OCI-LY3 (cell line): ENCODE data around the gene RFX2.

Experiments
- H2AFZ ChIP-seq: fragments of 200-600, 300-600 bp; shearing (Covaris generic); 2 replicates; pipeline ENCODE4 v1.6.0; 2014; ENCODE audit warnings: antibody characterized with exemption, low read depth, low read length
- H3K27ac ChIP-seq: fragments of 200-600, 300-600 bp; sonication (generic); 2 replicates; pipeline ENCODE4 v1.5.1; 2014; ENCODE audit warnings: mild to moderate bottlenecking, low read length, moderate library complexity, mixed read lengths
- H3K27me3 ChIP-seq: fragments of 200-600, 300-600 bp; sonication (generic); 2 replicates; pipeline ENCODE4 v1.6.1; 2014; ENCODE audit warnings: low read depth, low read length, mixed read lengths
- H3K36me3 ChIP-seq: fragments of 200-600, 300-600 bp; sonication (generic); replicated peaks from 2 replicates; pipeline ENCODE3; 2014; ENCODE audit warnings: low read depth, low read length, mixed read lengths
- H3K4me1 ChIP-seq: fragments of 300-600, 200-600 bp; sonication (generic); 2 replicates; pipeline ENCODE4 v1.6.1; 2014; ENCODE audit warnings: low read length, mixed read lengths
- H3K4me2 ChIP-seq: fragments of 200-600, 300-600 bp; sonication (generic); 2 replicates; pipeline ENCODE4 v1.6.1; 2014; ENCODE audit warnings: low read length, mixed read lengths
- H3K4me3 ChIP-seq: fragments of 300-600, 200-600 bp; sonication (generic); 2 replicates; pipeline ENCODE4 v1.5.1; 2014; ENCODE audit warnings: antibody characterized with exemption, mild to moderate bottlenecking, low read length, moderate library complexity
- H3K79me2 ChIP-seq: fragments of 300-600, 200-600 bp; shearing (Covaris generic); 2 replicates; pipeline ENCODE4 v1.6.1; 2014; ENCODE audit warnings: mild to moderate bottlenecking, low read length, mixed read lengths
- H3K9ac ChIP-seq: fragments of 300-600, 200-600 bp; shearing (Covaris generic); 2 replicates; pipeline ENCODE4 v1.6.0; 2014; ENCODE audit warnings: mild to moderate bottlenecking, low read length, moderate library complexity
- H3K9me3 ChIP-seq: fragments of 200-600, 300-600 bp; shearing (Covaris generic); 2 replicates; pipeline ENCODE4 v1.6.1; 2014; ENCODE audit warnings: low read length, mixed read lengths; ENCODE audit not compliant: insufficient read depth
- H4K20me1 ChIP-seq: fragments of 200-600, 300-600 bp; sonication (generic); 2 replicates; pipeline ENCODE4 v1.6.1; 2016; ENCODE audit warnings: low read length, mixed read lengths; ENCODE audit not compliant: insufficient read depth
- EZH2phosphoT487 ChIP-seq: fragments of 200-600 bp; shearing (Covaris generic); IDR thresholded peaks from 2 replicates; pipeline ENCODE4 v1.6.1; 2018; ENCODE audit warnings: antibody characterized with exemption, mixed run types, low read depth
- TF ChIP-seq, protein P1 (sequence below): fragments of 200-600, 300-600 bp; sonication (generic); IDR thresholded peaks from 2 replicates; pipeline ENCODE4 v1.5.1; 2014; ENCODE audit warnings: antibody characterized with exemption, low read length, low read depth

RFX2 gene

DNA sequence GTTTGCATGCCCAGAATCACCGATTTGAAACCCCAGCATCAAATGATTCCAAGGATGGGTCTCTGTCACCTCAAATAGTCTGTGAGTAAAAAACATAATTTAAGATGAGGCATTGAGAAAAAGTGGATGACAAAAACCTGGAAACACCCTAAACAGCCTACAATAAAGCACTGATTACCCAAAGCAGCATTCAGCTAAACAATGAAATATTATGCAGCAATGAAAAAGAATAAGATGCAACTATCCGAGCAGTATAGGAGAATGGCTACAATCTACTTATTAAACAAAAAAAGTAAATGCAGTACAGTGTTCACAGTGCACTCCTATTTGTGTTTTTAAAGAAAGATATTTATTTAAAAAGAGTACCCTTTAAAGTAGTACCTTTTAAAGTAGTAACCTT, 7.7 kb upstream of the RFX2 start:
- H3K79me2 ChIP-seq: no peaks in the 10 kb centered on the region
- peaks cover 6% of the 10 kb centered on the region; the same call in 1 of the 2 replicates for H3K4me1 ChIP-seq
- H3K9ac ChIP-seq: no peak overlapping the region
- no peaks in the 10 kb centered on the region for H3K36me3 ChIP-seq
- H2AFZ ChIP-seq: no peak overlapping the region
- no peak for TF ChIP-seq EZH2phosphoT487
- TF ChIP-seq, protein P1, sequence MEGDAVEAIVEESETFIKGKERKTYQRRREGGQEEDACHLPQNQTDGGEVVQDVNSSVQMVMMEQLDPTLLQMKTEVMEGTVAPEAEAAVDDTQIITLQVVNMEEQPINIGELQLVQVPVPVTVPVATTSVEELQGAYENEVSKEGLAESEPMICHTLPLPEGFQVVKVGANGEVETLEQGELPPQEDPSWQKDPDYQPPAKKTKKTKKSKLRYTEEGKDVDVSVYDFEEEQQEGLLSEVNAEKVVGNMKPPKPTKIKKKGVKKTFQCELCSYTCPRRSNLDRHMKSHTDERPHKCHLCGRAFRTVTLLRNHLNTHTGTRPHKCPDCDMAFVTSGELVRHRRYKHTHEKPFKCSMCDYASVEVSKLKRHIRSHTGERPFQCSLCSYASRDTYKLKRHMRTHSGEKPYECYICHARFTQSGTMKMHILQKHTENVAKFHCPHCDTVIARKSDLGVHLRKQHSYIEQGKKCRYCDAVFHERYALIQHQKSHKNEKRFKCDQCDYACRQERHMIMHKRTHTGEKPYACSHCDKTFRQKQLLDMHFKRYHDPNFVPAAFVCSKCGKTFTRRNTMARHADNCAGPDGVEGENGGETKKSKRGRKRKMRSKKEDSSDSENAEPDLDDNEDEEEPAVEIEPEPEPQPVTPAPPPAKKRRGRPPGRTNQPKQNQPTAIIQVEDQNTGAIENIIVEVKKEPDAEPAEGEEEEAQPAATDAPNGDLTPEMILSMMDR: no peak
- H3K9me3 ChIP-seq: 0 out of 2 replicates have a peak, but pooled peaks cover 4% of the 10 kb centered on the region
- H3K4me2 ChIP-seq: no peak overlapping the region
- no peak overlapping the region for H3K4me3 ChIP-seq
- H3K27ac ChIP-seq: no peak overlapping the region
- H3K27me3 ChIP-seq: 0 out of 2 replicates have a peak, but pooled peaks cover 6% of the 10 kb centered on the region
- no peaks in the 10 kb centered on the region for H4K20me1 ChIP-seq

DNA sequence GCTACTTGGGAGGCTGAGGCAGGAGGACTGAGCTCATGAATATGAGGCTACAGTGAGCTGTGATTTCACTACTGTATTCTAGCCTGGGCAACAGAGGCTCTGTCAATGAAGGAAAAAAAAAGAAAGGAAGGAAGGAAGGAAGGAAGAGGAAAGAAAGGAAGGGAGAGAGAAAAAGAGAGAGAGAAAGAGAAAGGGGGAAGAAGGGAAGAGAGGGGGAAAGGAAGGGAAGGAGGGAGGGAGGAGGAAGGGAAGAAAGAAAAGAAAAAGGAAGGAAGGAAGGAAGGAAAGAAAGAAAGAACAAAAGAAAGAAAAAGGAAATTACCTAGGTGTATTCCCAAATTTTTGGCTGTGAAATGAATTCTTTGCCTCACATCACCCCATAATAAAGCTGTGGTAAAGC, 7.2 kb upstream of the RFX2 start:
- Histone ChIP-seq H3K27me3 (0 out of 2 replicates have a peak, but pooled peaks cover 6% of the 10 kb centered on the region), H3K79me2 (no peaks in the 10 kb centered on the region), H3K36me3 (no peaks in the 10 kb centered on the region), H3K27ac (no peak overlapping the region), H3K4me3 (no peak overlapping the region), H2AFZ (no peak overlapping the region), H4K20me1 (no peaks in the 10 kb centered on the region), H3K9ac (no peak overlapping the region), H3K4me1 (peaks cover 6% of the 10 kb centered on the region; the same call in 1 of the 2 replicates), H3K4me2 (no peak overlapping the region), H3K9me3 (0 out of 2 replicates have a peak, but pooled peaks cover 4% of the 10 kb centered on the region)
- TF ChIP-seq EZH2phosphoT487: no peak
- TF ChIP-seq, protein P1: no peak

GRCh38 chr19:6116749-6117430, 6.6 kb upstream of the RFX2 start:
- Histone ChIP-seq H3K79me2 (no peaks in the 10 kb centered on the region), H3K4me1 (peaks cover 6% of the 10 kb centered on the region; the same call in 1 of the 2 replicates), H3K4me3 (no peak overlapping the region), H3K27ac (no peak overlapping the region), H3K4me2 (no peak overlapping the region), H3K9ac (no peak overlapping the region), H3K36me3 (no peaks in the 10 kb centered on the region), H2AFZ (no peak overlapping the region), H4K20me1 (no peaks in the 10 kb centered on the region), H3K9me3 (0 out of 2 replicates have a peak, but pooled peaks cover 4% of the 10 kb centered on the region), H3K27me3 (0 out of 2 replicates have a peak, but pooled peaks cover 4% of the 10 kb centered on the region)
- TF ChIP-seq, protein P1: no peak
- no peak for TF ChIP-seq EZH2phosphoT487

GRCh38 chr19:6115992-6116391, 5.7 kb upstream of the RFX2 start:
- no peak overlapping the region for H3K9ac ChIP-seq
- H3K4me1 ChIP-seq: peaks cover 6% of the 10 kb centered on the region; the same call in 1 of the 2 replicates
- no peaks in the 10 kb centered on the region for H3K36me3 ChIP-seq
- H4K20me1 ChIP-seq: no peaks in the 10 kb centered on the region
- H3K27ac ChIP-seq: no peak overlapping the region
- no peaks in the 10 kb centered on the region for H3K27me3 ChIP-seq
- no peak overlapping the region for H2AFZ ChIP-seq
- no peak overlapping the region for H3K4me2 ChIP-seq
- no peak for TF ChIP-seq EZH2phosphoT487
- TF ChIP-seq, protein P1: no peak
- no peaks in the 10 kb centered on the region for H3K79me2 ChIP-seq
- H3K9me3 ChIP-seq: 0 out of 2 replicates have a peak, but pooled peaks cover 4% of the 10 kb centered on the region
- H3K4me3 ChIP-seq: no peak overlapping the region
